Muscle layer of colon (tissue), 2 donors: ENCODE data around the gene MAS1L.
"Not testable (repeated sequence)": the region's sequence is repeated elsewhere in the genome, so short reads cannot be mapped to it uniquely, and the experiment has no call there.

Experiments used
- H3K27ac ChIP-seq: one replicate; pipeline ENCODE4 v1.7.0; 2013; ENCODE audit warnings: low read depth, mild to moderate bottlenecking, low read length, moderate library complexity
- H3K27me3 ChIP-seq, 2 donors: one replicate each; pipeline ENCODE4 v1.7.0; 2013; ENCODE audit warnings: low read length in 2 of 2, mild to moderate bottlenecking in 2 of 2; ENCODE audit not compliant: insufficient read depth in 2 of 2, control insufficient read depth in 1 of 2
- H3K36me3 ChIP-seq: one replicate; pipeline ENCODE4 v1.7.0; 2013; ENCODE audit warnings: mild to moderate bottlenecking, low read length; ENCODE audit not compliant: insufficient read depth
- H3K4me1 ChIP-seq: one replicate; pipeline ENCODE4 v1.7.0; 2013; ENCODE audit warnings: mild to moderate bottlenecking, low read length; ENCODE audit not compliant: insufficient read depth
- H3K4me3 ChIP-seq, 2 donors: one replicate each; pipeline ENCODE4 v1.7.0; 2013; ENCODE audit warnings: low read length in 2 of 2, low read depth in 1 of 2, mild to moderate bottlenecking in 1 of 2, moderate library complexity in 1 of 2
- H3K9ac ChIP-seq: one replicate; pipeline ENCODE4 v1.7.0; 2013; ENCODE audit warnings: low read length
- H3K9me3 ChIP-seq: one replicate; pipeline ENCODE4 v1.7.0; 2013; ENCODE audit warnings: mild to moderate bottlenecking, low read length
- donor health status: abdominal sarcoma.
- donor health status: Adenocarcinoma of cecum.

The MAS1L gene

GRCh38 chr6:29444031-29444430 is 43.7 kb downstream of the MAS1L start:
- H3K27ac ChIP-seq, H3K4me1 ChIP-seq, H3K9me3 ChIP-seq, H3K4me3 ChIP-seq, H3K9ac ChIP-seq, H3K36me3 ChIP-seq, H3K27me3 ChIP-seq: not testable (repeated sequence)

DNA sequence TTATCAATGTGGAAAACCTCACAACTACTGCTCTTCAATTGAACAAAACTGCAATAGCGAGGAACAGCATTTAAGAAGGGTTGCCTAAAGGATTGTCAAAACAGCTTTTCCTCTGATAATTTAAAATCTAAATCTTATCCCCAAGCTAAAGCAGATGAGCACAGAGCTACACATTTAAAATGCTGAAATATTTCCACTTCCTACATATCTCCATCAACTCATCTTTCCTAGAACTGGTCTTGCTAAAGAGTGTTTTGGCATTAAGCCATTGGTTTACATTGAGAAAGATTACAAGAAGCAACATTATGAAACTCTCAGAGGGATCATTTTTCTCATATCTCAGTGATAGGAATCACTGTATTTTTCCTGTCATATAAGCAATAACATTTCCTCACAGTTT is 45.0 kb downstream of the MAS1L start:
- Histone ChIP-seq H3K4me1 (no peaks in the 10 kb centered on the region), H3K9me3 (no peaks in the 10 kb centered on the region), H3K9ac (no peak overlapping the region), H3K27ac (no peak overlapping the region), H3K36me3 (no peaks in the 10 kb centered on the region), H3K27me3 (no peaks in the 10 kb centered on the region), H3K4me3 (no peak overlapping the region)

DNA sequence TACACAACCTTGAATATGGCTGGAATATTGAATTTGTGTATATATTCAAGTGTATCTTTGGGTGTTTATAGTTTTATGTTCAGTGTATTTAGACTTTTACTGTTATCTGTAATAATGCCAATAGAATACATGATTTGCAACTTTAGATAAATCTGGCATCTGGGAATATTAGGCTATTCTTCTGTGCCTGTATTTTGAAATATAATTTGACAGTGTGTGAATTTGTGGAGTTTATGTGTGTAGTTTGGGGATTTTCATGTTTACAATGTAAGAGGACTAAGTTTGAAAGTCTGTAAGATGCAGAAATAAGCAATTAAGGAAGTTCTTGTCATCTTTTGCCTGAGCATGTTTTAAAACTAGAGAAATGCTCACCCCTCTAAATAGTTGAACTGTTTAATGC is 48.8 kb downstream of the MAS1L start, which contains the start of gene OR10C1:
TSS of gene OR10C1 (plus strand) at position 301 of the 400 bp plus-strand sequence. CDS start 710 bp downstream, outside the sequence.
- no peaks in the 10 kb centered on the region for H3K36me3 ChIP-seq
- H3K27me3 ChIP-seq, result no peaks in the 10 kb centered on the region
- H3K4me3 ChIP-seq, result no peak within 1 kb of the TSS
- H3K9ac ChIP-seq, result no peak within 1 kb of the TSS
- H3K9me3 ChIP-seq, result no peaks in the 10 kb centered on the region
- H3K4me1 ChIP-seq, result no peaks in the 10 kb centered on the region
- H3K27ac ChIP-seq, result no peak within 1 kb of the TSS

DNA sequence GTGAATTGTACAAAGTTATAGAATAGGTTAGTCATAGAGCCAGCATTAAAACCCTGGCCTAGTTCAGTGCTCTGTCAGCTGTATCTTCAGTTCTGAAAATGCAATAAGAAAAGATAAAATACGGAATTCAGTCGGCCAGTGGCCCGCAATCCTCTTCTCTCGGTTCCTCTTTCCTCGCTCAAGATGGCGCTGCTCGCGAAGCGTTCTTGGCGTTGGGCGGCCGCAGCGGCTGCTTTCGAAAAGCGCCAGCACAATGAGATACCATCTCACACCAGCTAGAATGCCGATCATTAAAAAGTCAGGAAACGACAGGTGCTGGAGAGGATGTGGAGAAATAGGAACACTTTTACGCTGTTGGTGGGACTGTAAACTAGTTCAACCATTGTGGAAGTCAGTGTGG is 51.0 kb downstream of the MAS1L start:
- not testable (repeated sequence) for H3K9ac ChIP-seq

More for the DNA sequence above, 51.0 kb downstream of the MAS1L start:
- not testable (repeated sequence) for H3K36me3 ChIP-seq, H3K4me3 ChIP-seq, H3K27me3 ChIP-seq, H3K9me3 ChIP-seq, H3K27ac ChIP-seq, H3K4me1 ChIP-seq
